Stimulated activated naive CD8-positive, alpha-beta T cell treated with anti-CD3 and anti-CD28 coated beads, Interleukin-15, Interleukin-2, amounts not matched to agents 100 ng/mL and 50 ng/mL, for 24 hours (primary cell): ENCODE results near the gene STUM.

Experiments used
- H3K27ac Mint-ChIP-seq: one replicate; pipeline ENCODE4 v1.8.0; 2021; ENCODE audit warnings: mild to moderate bottlenecking, mixed read lengths
- H3K27me3 Mint-ChIP-seq: one replicate; pipeline ENCODE4 v1.8.0; 2021; ENCODE audit warnings: mixed read lengths
- H3K36me3 Mint-ChIP-seq: one replicate; pipeline ENCODE4 v1.8.0; 2021; ENCODE audit warnings: low read depth, mixed read lengths
- H3K4me1 Mint-ChIP-seq: one replicate; pipeline ENCODE4 v1.8.0; 2021; ENCODE audit warnings: low read depth, mixed read lengths
- H3K4me3 Mint-ChIP-seq: one replicate; pipeline ENCODE4 v1.8.0; 2021; ENCODE audit warnings: mild to moderate bottlenecking, mixed read lengths
- H3K9me3 Mint-ChIP-seq: one replicate; pipeline ENCODE4 v1.8.0; 2021; ENCODE audit warnings: mixed read lengths

The STUM gene

DNA sequence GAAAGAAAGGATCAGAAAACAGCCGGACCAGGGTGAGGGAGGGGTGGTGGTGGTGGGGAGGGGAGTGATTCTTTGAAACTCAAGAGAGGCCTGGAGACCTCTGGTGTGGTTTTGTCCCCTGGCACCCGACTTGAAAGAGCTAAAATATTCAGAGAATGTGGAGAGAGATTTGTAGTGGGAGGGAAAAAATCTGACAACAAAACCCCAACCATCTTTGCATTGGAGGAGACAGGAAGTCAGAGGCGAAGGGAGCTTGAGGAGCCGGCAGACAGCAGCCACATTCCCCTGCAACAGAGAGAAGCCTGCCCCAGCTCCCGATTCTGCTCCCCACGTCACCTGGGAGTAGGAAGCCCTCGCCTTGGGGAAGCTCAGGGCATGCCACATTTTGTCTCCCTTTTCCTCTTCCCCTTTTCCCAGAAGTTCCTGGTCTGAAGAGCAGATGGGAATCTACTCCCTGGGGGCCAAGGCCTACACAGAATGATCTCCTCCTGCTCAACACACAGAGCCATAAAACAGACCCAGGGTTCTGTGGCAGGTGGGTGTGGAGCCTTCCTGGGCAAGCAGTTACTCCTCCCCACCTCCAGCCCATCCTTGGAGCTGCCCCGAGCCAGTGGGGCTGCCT lies 105.6 kb downstream of the STUM start:
- H3K9me3 Mint-ChIP-seq: no peaks in the 10 kb centered on the region
- H3K27ac Mint-ChIP-seq: peak overlapping the region; percentile 92
- H3K4me3 Mint-ChIP-seq: peak overlapping the region; percentile 77
- no peaks in the 10 kb centered on the region for H3K27me3 Mint-ChIP-seq
- peaks cover 11% of the 10 kb centered on the region for H3K36me3 Mint-ChIP-seq
- peaks cover 7% of the 10 kb centered on the region for H3K4me1 Mint-ChIP-seq

DNA sequence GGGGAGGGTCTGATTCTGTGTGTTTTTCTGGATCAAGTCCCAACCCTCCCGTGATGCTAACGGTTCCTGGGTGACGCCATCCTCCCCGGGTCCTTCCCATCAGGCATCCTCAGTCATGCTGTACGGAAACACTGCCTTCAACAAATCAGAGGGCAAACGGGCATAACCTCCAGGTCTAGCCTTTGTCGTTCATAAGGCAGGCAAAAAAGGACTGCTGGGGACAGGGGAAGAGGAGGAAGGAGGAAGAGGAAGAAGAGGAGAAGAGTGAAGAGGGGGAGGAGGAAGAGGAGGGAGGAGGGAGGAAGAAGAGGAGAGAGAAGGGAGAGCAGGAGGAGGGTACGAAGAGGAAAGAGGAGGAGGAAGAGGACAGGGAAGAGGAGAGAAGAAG lies 106.1 kb downstream of the STUM start:
- Mint-ChIP-seq H3K9me3 (no peaks in the 10 kb centered on the region), H3K4me1 (peaks cover 8% of the 10 kb centered on the region), H3K27me3 (no peaks in the 10 kb centered on the region), H3K4me3 (peak overlapping the region; percentile 77), H3K36me3 (peaks cover 8% of the 10 kb centered on the region), H3K27ac (peak overlapping the region; percentile 92)

- peaks cover 17% of the 10 kb centered on the region for H3K4me1 Mint-ChIP-seq
- H3K27ac Mint-ChIP-seq: peak overlapping the region; percentile 92
- H3K36me3 Mint-ChIP-seq: peaks cover 14% of the 10 kb centered on the region
- no peaks in the 10 kb centered on the region for H3K27me3 Mint-ChIP-seq
- peak overlapping the region; percentile 77 for H3K4me3 Mint-ChIP-seq
- no peaks in the 10 kb centered on the region for H3K9me3 Mint-ChIP-seq
These were observed 106.9 kb downstream of the STUM start for GRCh38 chr1:226655251-226656163.

DNA sequence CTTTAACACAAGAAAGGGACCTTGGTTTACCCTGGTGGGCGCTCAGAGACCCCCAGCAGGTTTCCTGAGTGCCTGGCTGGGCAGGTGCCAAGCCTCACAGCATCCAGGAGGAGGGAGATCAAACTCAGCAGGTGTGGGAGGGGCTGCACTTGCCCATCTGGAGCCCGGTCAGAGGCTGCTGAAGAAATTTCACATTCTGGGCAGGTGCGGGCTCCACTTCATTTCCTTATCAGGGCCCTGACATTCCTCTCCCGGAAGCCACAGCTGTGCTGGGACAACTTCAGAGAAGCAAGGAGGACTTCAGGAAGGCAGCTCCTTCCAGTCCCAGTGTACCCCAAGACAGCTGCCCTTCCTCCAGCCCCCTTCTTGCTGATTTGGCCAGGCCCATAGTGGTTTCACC lies 107.6 kb downstream of the STUM start:
- Mint-ChIP-seq H3K36me3 (peaks cover 17% of the 10 kb centered on the region), H3K27ac (peak overlapping the region; percentile 92), H3K4me3 (peak overlapping the region; percentile 12), H3K9me3 (no peaks in the 10 kb centered on the region), H3K4me1 (peaks cover 24% of the 10 kb centered on the region), H3K27me3 (no peaks in the 10 kb centered on the region)

GRCh38 chr1:226656601-226657277 lies 108.2 kb downstream of the STUM start:
- Mint-ChIP-seq H3K27ac (peak overlapping the region; percentile 57), H3K36me3 (peaks cover 23% of the 10 kb centered on the region), H3K4me3 (peak overlapping the region; percentile 12), H3K4me1 (peaks cover 29% of the 10 kb centered on the region), H3K27me3 (no peaks in the 10 kb centered on the region), H3K9me3 (no peaks in the 10 kb centered on the region)

DNA sequence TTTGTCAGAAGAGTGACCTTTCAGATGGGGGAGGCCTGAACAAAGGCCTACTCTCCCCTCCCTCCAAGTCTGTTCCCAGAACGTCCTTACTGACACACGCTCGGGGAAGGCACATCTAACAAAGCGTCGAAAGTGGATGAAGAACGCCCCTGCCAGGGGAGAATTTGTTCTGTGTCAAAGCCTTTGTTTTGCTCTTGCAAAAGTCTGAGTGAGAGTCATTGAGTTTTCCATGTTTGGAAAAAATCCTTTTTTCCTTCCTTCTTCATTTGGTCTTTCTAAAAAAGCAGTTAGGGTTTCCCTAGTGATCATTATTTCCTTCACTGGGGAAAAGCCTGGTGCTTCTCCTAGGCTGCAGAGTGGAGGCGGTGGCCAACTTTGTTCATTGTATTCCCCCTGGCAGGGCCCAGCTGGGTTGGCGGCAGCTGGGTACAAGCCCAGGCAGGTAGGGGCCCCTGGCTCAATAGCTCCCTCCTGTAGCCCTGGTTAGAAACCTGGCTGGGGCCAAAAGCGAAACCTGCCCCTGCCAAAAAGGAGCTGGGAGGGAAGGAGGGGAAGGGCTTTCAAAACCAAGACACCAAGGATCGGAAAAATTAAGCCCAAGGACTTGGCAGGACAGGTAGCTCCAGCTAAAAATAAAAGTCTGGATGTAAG lies 109.5 kb downstream of the STUM start:
- no peak overlapping the region for H3K4me3 Mint-ChIP-seq
- no peaks in the 10 kb centered on the region for H3K27me3 Mint-ChIP-seq
- peaks cover 25% of the 10 kb centered on the region for H3K36me3 Mint-ChIP-seq
- H3K9me3 Mint-ChIP-seq: no peaks in the 10 kb centered on the region
- peak overlapping the region; percentile 74 for H3K27ac Mint-ChIP-seq
- H3K4me1 Mint-ChIP-seq: peaks cover 42% of the 10 kb centered on the region

GRCh38 chr1:226658546-226659125 lies 110.1 kb downstream of the STUM start:
- Mint-ChIP-seq H3K9me3 (no peaks in the 10 kb centered on the region), H3K27ac (peak overlapping the region; percentile 74), H3K36me3 (peaks cover 25% of the 10 kb centered on the region), H3K27me3 (no peaks in the 10 kb centered on the region), H3K4me3 (peak overlapping the region; percentile 37), H3K4me1 (peaks cover 48% of the 10 kb centered on the region)
